ENCODE data around the gene ATP10B. TPM values are rescaled to one million over a fixed set of nuclear protein-coding genes. Genes with fewer than 3 reads are reported as not detected.

The ATP10B gene
- polyA plus RNA-seq, 1 donor (not counting 4 experiments of a cell fraction or from before 2014, with no cell fraction given) = 0.25 TPM

DNA sequence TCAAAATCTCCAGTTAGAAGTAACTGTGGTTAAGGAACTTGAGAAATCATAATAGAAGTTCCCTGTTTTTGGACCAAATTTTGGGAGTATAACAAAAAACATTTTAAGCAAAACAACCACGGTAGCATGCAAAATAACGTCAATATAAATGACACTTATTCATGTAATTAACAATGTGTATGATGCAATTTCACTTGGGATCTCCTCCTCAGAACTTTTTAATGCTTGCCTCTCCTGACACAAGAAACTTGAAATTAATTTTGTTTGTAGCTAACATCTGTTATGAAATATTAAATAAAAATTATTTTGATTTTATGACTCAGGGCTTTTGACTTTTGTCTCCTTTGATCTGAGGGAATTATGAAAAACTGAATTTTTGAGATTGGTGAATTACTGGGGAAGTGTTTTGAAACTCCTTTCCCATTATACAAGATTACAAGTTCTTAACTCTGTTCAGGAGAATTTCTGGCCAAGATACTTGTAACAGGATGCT is 149.7 kb downstream of the ATP10B start:
- FAIRE-seq = no peak
- Histone ChIP-seq H3K36me3 (ENCODE audit: control insufficient read depth in 2 of 2, extremely low read depth in 1 of 2, insufficient read depth in 2 of 2, low read length in 2 of 2) (no peaks in the 10 kb centered on the region), H3K9me3 (ENCODE audit: control insufficient read depth, low read depth, low read length) (no peaks in the 10 kb centered on the region), H3K4me2 (ENCODE audit: control insufficient read depth, extremely low read depth, insufficient read depth, low read depth, low read length) (no peak overlapping the region), H3K27me3 (ENCODE audit: control insufficient read depth, extremely low read depth, insufficient read depth, low read length) (no peaks in the 10 kb centered on the region), H3K9me1 (ENCODE audit: control insufficient read depth, extremely low read depth, insufficient read depth, low read length) (no peaks in the 10 kb centered on the region), H3K27ac (ENCODE audit: control insufficient read depth, insufficient read depth, low read length) (no peak overlapping the region), H3K4me1 (ENCODE audit: control insufficient read depth, extremely low read depth, insufficient read depth, low read length) (no peaks in the 10 kb centered on the region), H3K4me3 (ENCODE audit: control insufficient read depth in 2 of 3, extremely low read depth in 1 of 3, insufficient read depth in 2 of 3, low read depth in 1 of 3, low read length in 3 of 3) (no peak overlapping the region), H3K79me2 (ENCODE audit: control insufficient read depth, insufficient read depth, low read length) (no peaks in the 10 kb centered on the region), H2AFZ (ENCODE audit: control insufficient read depth, low read length) (no peak overlapping the region), H4K20me1 (ENCODE audit: control insufficient read depth, extremely low read depth, insufficient read depth, low read length) (no peaks in the 10 kb centered on the region), H3K9ac (ENCODE audit: control insufficient read depth, extremely low read depth, insufficient read depth, low read length) (no peak overlapping the region)
- no peak for TF ChIP-seq EZH2 (IDR thresholded peaks at IDR 0.05; ENCODE audit: low read length)
- TF ChIP-seq, protein P1, sequence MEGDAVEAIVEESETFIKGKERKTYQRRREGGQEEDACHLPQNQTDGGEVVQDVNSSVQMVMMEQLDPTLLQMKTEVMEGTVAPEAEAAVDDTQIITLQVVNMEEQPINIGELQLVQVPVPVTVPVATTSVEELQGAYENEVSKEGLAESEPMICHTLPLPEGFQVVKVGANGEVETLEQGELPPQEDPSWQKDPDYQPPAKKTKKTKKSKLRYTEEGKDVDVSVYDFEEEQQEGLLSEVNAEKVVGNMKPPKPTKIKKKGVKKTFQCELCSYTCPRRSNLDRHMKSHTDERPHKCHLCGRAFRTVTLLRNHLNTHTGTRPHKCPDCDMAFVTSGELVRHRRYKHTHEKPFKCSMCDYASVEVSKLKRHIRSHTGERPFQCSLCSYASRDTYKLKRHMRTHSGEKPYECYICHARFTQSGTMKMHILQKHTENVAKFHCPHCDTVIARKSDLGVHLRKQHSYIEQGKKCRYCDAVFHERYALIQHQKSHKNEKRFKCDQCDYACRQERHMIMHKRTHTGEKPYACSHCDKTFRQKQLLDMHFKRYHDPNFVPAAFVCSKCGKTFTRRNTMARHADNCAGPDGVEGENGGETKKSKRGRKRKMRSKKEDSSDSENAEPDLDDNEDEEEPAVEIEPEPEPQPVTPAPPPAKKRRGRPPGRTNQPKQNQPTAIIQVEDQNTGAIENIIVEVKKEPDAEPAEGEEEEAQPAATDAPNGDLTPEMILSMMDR (optimal IDR thresholded peaks at IDR 0.05 in 1 of 3, IDR thresholded peaks at IDR 0.05 in 1 of 3, conservative IDR thresholded peaks at IDR 0.05 in 1 of 3; ENCODE audit: extremely low read depth in 1 of 3, insufficient read depth in 2 of 3, low read length in 3 of 3) = no peak
- dilution Hi-C loops (cut with MboI; ENCODE audit: extremely low pct_ligation_motif_present, low sequenced_read_pairs) = no loop called here
- DNase-seq (ENCODE audit: low read depth, low spot score) = no peak

DNA sequence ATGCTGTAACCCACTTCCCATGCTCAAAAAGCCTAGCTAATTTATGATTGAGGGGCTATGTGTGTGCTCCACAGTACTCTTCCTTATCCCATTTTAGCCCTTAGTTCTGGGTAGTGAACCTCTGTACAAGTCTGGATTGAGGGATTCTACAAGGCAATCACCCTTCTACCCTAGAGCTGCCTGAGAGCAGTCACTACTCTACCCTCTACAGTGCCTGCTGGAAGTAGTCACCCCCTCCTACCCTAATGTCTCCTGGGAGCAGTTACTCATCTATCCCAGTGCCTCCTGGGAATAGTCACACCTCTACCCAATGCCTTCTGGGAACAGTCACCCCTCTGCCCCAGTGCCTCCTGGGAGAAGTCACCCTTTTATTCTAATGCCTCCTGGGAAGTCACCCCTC is 150.6 kb downstream of the ATP10B start:
- no peaks in the 10 kb centered on the region for H3K36me3 ChIP-seq (ENCODE audit: control insufficient read depth in 2 of 2, extremely low read depth in 1 of 2, insufficient read depth in 2 of 2, low read length in 2 of 2)
- no peaks in the 10 kb centered on the region for H3K9me3 ChIP-seq (ENCODE audit: control insufficient read depth, low read depth, low read length)
- H3K4me3 ChIP-seq (ENCODE audit: control insufficient read depth in 2 of 3, extremely low read depth in 1 of 3, insufficient read depth in 2 of 3, low read depth in 1 of 3, low read length in 3 of 3) = no peak overlapping the region
- no peaks in the 10 kb centered on the region for H3K9me1 ChIP-seq (ENCODE audit: control insufficient read depth, extremely low read depth, insufficient read depth, low read length)
- H3K27ac ChIP-seq (ENCODE audit: control insufficient read depth, insufficient read depth, low read length) = no peak overlapping the region
- H2AFZ ChIP-seq (ENCODE audit: control insufficient read depth, low read length) = no peak overlapping the region
- no peaks in the 10 kb centered on the region for H3K27me3 ChIP-seq (ENCODE audit: control insufficient read depth, extremely low read depth, insufficient read depth, low read length)
- H3K4me1 ChIP-seq (ENCODE audit: control insufficient read depth, extremely low read depth, insufficient read depth, low read length) = no peaks in the 10 kb centered on the region
- FAIRE-seq (no peak), DNase-seq (ENCODE audit: low read depth, low spot score) (no peak)
- no peak overlapping the region for H3K9ac ChIP-seq (ENCODE audit: control insufficient read depth, extremely low read depth, insufficient read depth, low read length)
- H3K79me2 ChIP-seq (ENCODE audit: control insufficient read depth, insufficient read depth, low read length) = no peaks in the 10 kb centered on the region
- TF ChIP-seq, protein P1 (optimal IDR thresholded peaks at IDR 0.05 in 1 of 3, IDR thresholded peaks at IDR 0.05 in 1 of 3, conservative IDR thresholded peaks at IDR 0.05 in 1 of 3; ENCODE audit: extremely low read depth in 1 of 3, insufficient read depth in 2 of 3, low read length in 3 of 3) = no peak
- no peak for TF ChIP-seq EZH2 (IDR thresholded peaks at IDR 0.05; ENCODE audit: low read length)
- H3K4me2 ChIP-seq (ENCODE audit: control insufficient read depth, extremely low read depth, insufficient read depth, low read depth, low read length) = no peak overlapping the region
- no peaks in the 10 kb centered on the region for H4K20me1 ChIP-seq (ENCODE audit: control insufficient read depth, extremely low read depth, insufficient read depth, low read length)
- dilution Hi-C loops (cut with MboI; ENCODE audit: extremely low pct_ligation_motif_present, low sequenced_read_pairs) = no loop called here

Measured in keratinocyte (primary cell).